NT2/D1 (cell line): ENCODE measurements around the gene STAT1.

ENCODE experiments used
- SUZ12 ChIP-seq: IDR thresholded peaks from 2 replicates; pipeline ENCODE4 v1.6.1; 2011; ENCODE audit not compliant: insufficient read length, insufficient read depth; ENCODE audit errors: extremely low read depth
- YY1 ChIP-seq: IDR thresholded peaks from 2 replicates; pipeline ENCODE4 v1.6.1; 2011; ENCODE audit not compliant: insufficient read length, insufficient read depth
- ZNF274 ChIP-seq: IDR thresholded peaks from 2 replicates; pipeline ENCODE4 v1.6.1; 2011; ENCODE audit warnings: mild to moderate bottlenecking, low read depth, low read length

- no peak for TF ChIP-seq ZNF274
- no peak for TF ChIP-seq SUZ12
- no peak for TF ChIP-seq YY1
These were observed 45.3 kb upstream of the STAT1 start for GRCh38 chr2:191059308-191059707.
